T-cell (primary cell): Measurements from ENCODE around the gene TEX261. TPM values are rescaled to one million over a fixed set of nuclear protein-coding genes. Genes with fewer than 3 reads are reported as not detected.

Source experiments
- ATAC-seq, 4 experiments: fragments of 200-7000 bp in 3 of 4; fragments of 150-1000 bp in 1 of 4; cut with Tn5 transposase; replicated peaks in 1 of 4; 1 replicate in 3 of 4; 2 replicates in 1 of 4; pipeline ENCODE4 v1.10.0; 2021; ENCODE audit warnings: moderate library complexity in 3 of 4, mild to moderate bottlenecking in 2 of 4, moderate number of reproducible peaks in 1 of 4
- CTCF ChIA-PET, 2 donors: fragments of 300-600 bp; sonication (Branson Sonifier 250); formaldehyde crosslinking; loops; one replicate each; lab custom pipeline; 2022; ENCODE audit warnings: antibody characterized with exemption in 2 of 2; lab: Charles Lee
- POLR2A ChIA-PET, 2 donors: fragments of 300-600 bp; sonication (Branson Sonifier 250); formaldehyde crosslinking; loops; one replicate each; lab custom pipeline; 2022; ENCODE audit warnings: antibody characterized with exemption in 2 of 2; lab: Charles Lee
- DNase-seq, 35 experiments: peaks; one replicate each; pipeline versions ENCODE4 v3.0.0 to v3.0.0-alpha.2; 2013 to 2023
- H3K27ac ChIP-seq: one replicate; pipeline ENCODE4 v1.5.1; 2013; ENCODE audit warnings: low read length
- H3K27me3 ChIP-seq, 2 experiments: replicated peaks in 1 of 2; 1 replicate in 1 of 2; 2 replicates in 1 of 2; pipeline versions ENCODE4 v1.6.1 to v1.7.0; 2013; ENCODE audit warnings: low read length in 1 of 2, mixed read lengths in 1 of 2; ENCODE audit not compliant: control insufficient read depth in 2 of 2, insufficient read depth in 2 of 2; ENCODE audit errors: extremely low read depth in 1 of 2
- H3K36me3 ChIP-seq, 2 donors: 1 replicate in 1 of 2; 2 replicates in 1 of 2; pipeline versions ENCODE4 v1.6.1 to v1.7.0; 2013; ENCODE audit warnings: low read length in 1 of 2; ENCODE audit not compliant: control insufficient read depth in 2 of 2, insufficient read depth in 1 of 2; ENCODE audit errors: extremely low read depth in 1 of 2
- H3K4me1 ChIP-seq, 2 experiments: 1 replicate in 1 of 2; 2 replicates in 1 of 2; pipeline versions ENCODE4 v1.6.1 to v1.7.0; 2013; ENCODE audit warnings: low read length in 2 of 2, mixed read lengths in 1 of 2; ENCODE audit not compliant: insufficient read depth in 2 of 2, control insufficient read depth in 1 of 2; ENCODE audit errors: extremely low read depth in 1 of 2
- H3K4me3 ChIP-seq, 2 donors: 1 replicate in 1 of 2; 2 replicates in 1 of 2; pipeline versions ENCODE4 v1.5.1 to v1.7.0; 2013; ENCODE audit warnings: mild to moderate bottlenecking in 2 of 2, low read length in 1 of 2, moderate library complexity in 1 of 2; ENCODE audit not compliant: control insufficient read depth in 1 of 2; ENCODE audit errors: extremely low read depth in 1 of 2
- H3K9me3 ChIP-seq: 2 replicates; pipeline ENCODE4 v1.7.0; 2013
- H3K27ac Mint-ChIP-seq, 2 donors: one replicate each; pipeline ENCODE4 v1.8.0; 2020 to 2021; ENCODE audit warnings: mild to moderate bottlenecking in 2 of 2, mixed read lengths in 2 of 2
- H3K27me3 Mint-ChIP-seq, 2 donors: one replicate each; pipeline ENCODE4 v1.8.0; 2021 to 2022; ENCODE audit warnings: mixed read lengths in 2 of 2
- H3K36me3 Mint-ChIP-seq: one replicate; pipeline ENCODE4 v1.8.0; 2021; ENCODE audit warnings: mixed read lengths
- H3K4me1 Mint-ChIP-seq, 3 donors: one replicate each; pipeline ENCODE4 v1.8.0; 2020 to 2022; ENCODE audit warnings: mixed read lengths in 3 of 3, mild to moderate bottlenecking in 1 of 3
- H3K4me3 Mint-ChIP-seq, 3 donors: one replicate each; pipeline ENCODE4 v1.8.0; 2020 to 2022; ENCODE audit warnings: mild to moderate bottlenecking in 3 of 3, mixed read lengths in 3 of 3, moderate library complexity in 3 of 3
- H3K9me3 Mint-ChIP-seq, 3 donors: one replicate each; pipeline ENCODE4 v1.8.0; 2020 to 2022; ENCODE audit warnings: mixed read lengths in 3 of 3
- WGBS: methylation state at CpG from one replicate; pipeline ENCODE4 v1.1.5; 2013; ENCODE audit warnings: missing lambda C conversion rate; ENCODE audit not compliant: insufficient coverage; 5-methylcytosine and 5-hydroxymethylcytosine counted together
- total RNA-seq, 35 experiments: library from RNA in 6 of 35; stranded (reverse) in 6 of 35; fragments of 120-200 nt in 1 of 35; gene quantifications; one replicate each; pipeline versions ENCODE4 v1.2.1 to v1.2.4 and lab custom pipeline; 2013 to 2026

The TEX261 gene
- total RNA-seq, 5 donors from 2014 or later (not counting 1 experiment from before 2014, with no cell fraction given) = 35.9 to 60.3 (median 48.1) TPM

DNA sequence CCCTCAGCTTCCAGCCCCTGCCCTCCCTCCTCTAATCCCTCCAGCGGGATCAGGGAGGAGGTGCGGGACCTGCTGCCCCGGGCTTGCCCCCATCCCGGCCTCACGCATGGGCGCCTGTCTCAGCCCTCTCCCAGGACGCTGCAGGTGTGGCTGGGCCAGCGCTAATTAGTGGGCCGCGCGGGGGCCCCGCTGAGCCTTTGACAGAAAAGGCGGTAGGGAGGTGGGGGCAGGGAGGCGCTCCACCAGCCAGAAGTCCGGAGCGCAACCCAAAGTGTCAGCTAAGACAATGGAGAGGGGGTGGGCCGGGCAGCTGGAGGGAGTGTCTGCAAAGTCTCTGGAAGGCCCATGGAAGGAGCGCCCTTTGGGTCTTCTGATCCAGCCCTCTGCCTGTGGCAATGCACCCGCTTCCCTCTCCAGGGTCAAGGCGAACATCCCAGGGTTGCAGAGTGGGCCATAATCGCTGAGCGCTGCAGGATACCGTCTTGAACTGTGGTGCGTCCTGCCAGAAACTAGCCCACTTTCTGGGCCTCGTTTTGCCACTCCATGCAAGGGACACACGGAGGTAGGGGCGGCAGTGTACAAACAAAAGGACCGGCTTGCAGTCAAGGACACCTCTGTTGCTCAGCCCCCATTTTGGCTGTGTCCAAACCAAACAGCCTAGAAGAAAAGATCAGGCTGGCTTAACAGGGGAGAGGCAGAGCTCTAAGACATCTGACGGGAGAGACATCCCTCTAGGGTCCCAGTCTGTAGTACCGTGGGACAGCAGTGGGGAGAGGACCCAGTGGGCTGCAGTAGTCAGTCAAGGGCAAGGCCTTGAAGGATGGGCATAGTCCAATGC is 55.5 kb downstream of the TEX261 start:
- POLR2A ChIA-PET = no interaction called here
- Mint-ChIP-seq H3K27me3 (peaks cover 14 to 20% of the 10 kb centered on the region in 2 donors), H3K27ac (no peak overlapping the region), H3K4me1 (no peaks in the 10 kb centered on the region), H3K9me3 (no peaks in the 10 kb centered on the region), H3K36me3 (no peaks in the 10 kb centered on the region), H3K4me3 (no peak overlapping the region)
- peak in 1 of 35 experiments; percentile 21 for DNase-seq
- Histone ChIP-seq H3K4me1 (no peaks in the 10 kb centered on the region), H3K27ac (no peak overlapping the region), H3K27me3 (peaks cover 0 to 35% of the 10 kb centered on the region in 2 experiments), H3K9me3 (no peaks in the 10 kb centered on the region), H3K4me3 (no peak overlapping the region), H3K36me3 (no peaks in the 10 kb centered on the region)
- ATAC-seq = no peak
- CTCF ChIA-PET = no interaction called here
- 61% methylated on average over 28 of the region's 30 CpGs for WGBS

- WGBS = 75% methylated on average over 2 of the region's 3 CpGs
- peaks cover 9 to 19% of the 10 kb centered on the region in 2 donors for H3K27me3 Mint-ChIP-seq
Measured at GRCh38 chr2:70938586-70938950, 56.1 kb downstream of the TEX261 start.

GRCh38 chr2:70937866-70938585 is 56.6 kb downstream of the TEX261 start:
- DNase-seq = peak in 1 of 35 experiments; percentile 19
- Histone ChIP-seq H3K4me1 (no peaks in the 10 kb centered on the region), H3K9me3 (no peaks in the 10 kb centered on the region), H3K27ac (no peak overlapping the region), H3K27me3 (peaks cover 0 to 34% of the 10 kb centered on the region in 2 experiments), H3K4me3 (no peak overlapping the region), H3K36me3 (no peaks in the 10 kb centered on the region)
- Mint-ChIP-seq H3K36me3 (no peaks in the 10 kb centered on the region), H3K4me3 (no peak overlapping the region), H3K4me1 (no peaks in the 10 kb centered on the region), H3K27me3 (peaks cover 9 to 22% of the 10 kb centered on the region in 2 donors), H3K9me3 (no peaks in the 10 kb centered on the region), H3K27ac (no peak overlapping the region)
- 79% methylated on average over 4 of the region's 10 CpGs for WGBS
- POLR2A ChIA-PET = no interaction called here
- ATAC-seq = no peak
- CTCF ChIA-PET = no interaction called here

More at GRCh38 chr2:70938586-70938950, 56.1 kb downstream of the TEX261 start:
- H3K36me3 Mint-ChIP-seq = no peaks in the 10 kb centered on the region
- Histone ChIP-seq H3K4me1 (no peaks in the 10 kb centered on the region), H3K27me3 (peaks cover 0 to 31% of the 10 kb centered on the region in 2 experiments), H3K27ac (no peak overlapping the region), H3K36me3 (no peaks in the 10 kb centered on the region), H3K4me3 (no peak overlapping the region), H3K9me3 (no peaks in the 10 kb centered on the region)
- no peaks in the 10 kb centered on the region for H3K9me3 Mint-ChIP-seq
- no peak overlapping the region for H3K27ac Mint-ChIP-seq
- ATAC-seq (no peak), DNase-seq (peak in 1 of 35 experiments; percentile 2)
- no peaks in the 10 kb centered on the region for H3K4me1 Mint-ChIP-seq
- ChIA-PET POLR2A (no interaction called here), CTCF (no interaction called here)
- H3K4me3 Mint-ChIP-seq = no peak overlapping the region

GRCh38 chr2:70936979-70937811 is 57.5 kb downstream of the TEX261 start:
- no peaks in the 10 kb centered on the region for H3K4me1 ChIP-seq
- H3K9me3 Mint-ChIP-seq = no peaks in the 10 kb centered on the region

GRCh38 chr2:70936165-70936978 is 58.3 kb downstream of the TEX261 start:
- H3K36me3 ChIP-seq = no peaks in the 10 kb centered on the region
- Mint-ChIP-seq H3K27ac (no peak overlapping the region), H3K4me1 (no peaks in the 10 kb centered on the region), H3K4me3 (no peak overlapping the region), H3K9me3 (no peaks in the 10 kb centered on the region), H3K27me3 (peaks cover 9 to 23% of the 10 kb centered on the region in 2 donors), H3K36me3 (no peaks in the 10 kb centered on the region)
- H3K4me3 ChIP-seq = no peak overlapping the region
- H3K4me1 ChIP-seq = no peaks in the 10 kb centered on the region
- CTCF ChIA-PET = no interaction called here
- ATAC-seq (no peak), DNase-seq (no peak)
- no peaks in the 10 kb centered on the region for H3K9me3 ChIP-seq
- no peak overlapping the region for H3K27ac ChIP-seq
- peaks cover 0 to 46% of the 10 kb centered on the region in 2 experiments for H3K27me3 ChIP-seq
- POLR2A ChIA-PET = interaction anchor here in 1 of 2 donors (0.5 kb wide), 1 partner anchor 101 kb away, joined by 3 read pairs; the partner anchor contains the start of gene CD207
- 79% methylated on average over 10 of the region's 10 CpGs for WGBS

More at GRCh38 chr2:70936979-70937811, 57.5 kb downstream of the TEX261 start:
- peaks cover 9 to 22% of the 10 kb centered on the region in 2 donors for H3K27me3 Mint-ChIP-seq
- H3K4me3 ChIP-seq = no peak overlapping the region
- ChIA-PET POLR2A (no interaction called here), CTCF (no interaction called here)
- H3K4me1 Mint-ChIP-seq = no peaks in the 10 kb centered on the region
- H3K9me3 ChIP-seq = no peaks in the 10 kb centered on the region
- no peak overlapping the region for H3K27ac ChIP-seq
- 42% methylated on average over 3 of the region's 10 CpGs for whole genome bisulfite sequencing
- no peaks in the 10 kb centered on the region for H3K36me3 Mint-ChIP-seq
- H3K36me3 ChIP-seq = no peaks in the 10 kb centered on the region
- no peak for ATAC-seq
- H3K27me3 ChIP-seq = peaks cover 0 to 38% of the 10 kb centered on the region in 2 experiments
- DNase-seq = peak in 1 of 35 experiments; percentile 5
- no peak overlapping the region for H3K27ac Mint-ChIP-seq
- H3K4me3 Mint-ChIP-seq = no peak overlapping the region
